HL-60 (cell line): ENCODE data around the gene MPC1.
A peak's percentile ranks its signal among the peaks of the same experiment; 100 is the strongest.
"Not testable (repeated sequence)": the region's sequence is repeated elsewhere in the genome, so short reads cannot be mapped to it uniquely, and the experiment has no call there.

Experiments used
- DNase-seq, 2 experiments: peaks; one replicate each; pipeline ENCODE4 v3.0.0-alpha.2; 2010 to 2020; ENCODE audit warnings: low read depth in 1 of 2, low spot score in 1 of 2
- H3K27ac ChIP-seq: fragments of 250-450 bp; sonication (Bioruptor Pico); replicated peaks from 2 replicates; pipeline ENCODE4 v1.5.1; 2020; ENCODE audit warnings: mild to moderate bottlenecking, moderate library complexity
- H3K27me3 ChIP-seq: fragments of 250-450 bp; sonication (Bioruptor Pico); 2 replicates; pipeline ENCODE4 v1.5.1; 2021; ENCODE audit warnings: mild to moderate bottlenecking, moderate library complexity; ENCODE audit not compliant: insufficient read depth, poor library complexity, severe bottlenecking
- H3K4me3 ChIP-seq: replicated peaks from 2 replicates; pipeline ENCODE4 v1.5.1; 2011; ENCODE audit warnings: mild to moderate bottlenecking, control low read depth, low read length; ENCODE audit not compliant: insufficient read depth
- GABPA ChIP-seq: IDR thresholded peaks from 2 replicates; pipeline ENCODE4 v1.6.1; 2012; ENCODE audit warnings: low read depth
- POLR2AphosphoS5 ChIP-seq: IDR thresholded peaks from 2 replicates; pipeline ENCODE4 v1.6.1; 2012; ENCODE audit warnings: low read depth
- SPI1 ChIP-seq: IDR thresholded peaks from 2 replicates; pipeline ENCODE4 v1.6.1; 2012; ENCODE audit warnings: low read depth, mild to moderate bottlenecking, borderline replicate concordance
- TF ChIP-seq, protein P1 (sequence below): IDR thresholded peaks from one replicate; pipeline ENCODE4 v1.5.1; 2011; ENCODE audit warnings: low read length, control low read depth, inconsistent platforms; ENCODE audit not compliant: insufficient read depth
- TF ChIP-seq, protein P2 (sequence below): IDR thresholded peaks from 2 replicates; pipeline ENCODE4 v1.6.1; 2012; ENCODE audit warnings: low read depth; ENCODE audit not compliant: insufficient replicate concordance

MPC1 gene

DNA sequence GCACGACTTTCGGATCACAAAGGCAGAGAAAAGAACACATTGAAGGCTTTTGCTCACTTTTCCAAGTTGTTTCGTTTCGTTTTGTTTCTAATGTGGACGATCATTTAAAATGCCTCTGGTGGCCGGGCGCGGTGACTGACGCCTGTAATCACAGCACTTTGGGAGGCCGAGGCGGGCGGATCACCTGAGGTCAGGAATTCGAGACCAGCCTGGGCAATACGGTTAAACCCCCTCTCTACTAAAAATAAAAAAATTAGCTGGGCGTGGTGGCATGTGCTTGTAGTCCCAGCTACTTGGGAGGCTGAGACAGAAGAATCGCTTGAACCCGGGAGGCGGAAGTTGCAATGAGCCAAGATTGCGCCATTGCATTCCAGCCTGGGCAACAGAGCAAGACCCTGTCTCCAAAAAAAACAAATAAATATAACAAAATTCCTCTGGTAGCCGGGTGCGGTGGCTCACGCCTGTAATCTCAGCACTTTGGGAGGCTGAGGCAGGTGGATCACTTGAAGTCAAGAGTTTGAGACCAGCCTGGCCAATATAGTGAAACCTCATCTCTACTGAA is 1.1 kb upstream of the MPC1 start:
- not testable (repeated sequence) for H3K27me3 ChIP-seq, DNase-seq
- peak overlapping the region; percentile 63 for H3K4me3 ChIP-seq
- H3K27ac ChIP-seq = peak overlapping the region; percentile 79

DNA sequence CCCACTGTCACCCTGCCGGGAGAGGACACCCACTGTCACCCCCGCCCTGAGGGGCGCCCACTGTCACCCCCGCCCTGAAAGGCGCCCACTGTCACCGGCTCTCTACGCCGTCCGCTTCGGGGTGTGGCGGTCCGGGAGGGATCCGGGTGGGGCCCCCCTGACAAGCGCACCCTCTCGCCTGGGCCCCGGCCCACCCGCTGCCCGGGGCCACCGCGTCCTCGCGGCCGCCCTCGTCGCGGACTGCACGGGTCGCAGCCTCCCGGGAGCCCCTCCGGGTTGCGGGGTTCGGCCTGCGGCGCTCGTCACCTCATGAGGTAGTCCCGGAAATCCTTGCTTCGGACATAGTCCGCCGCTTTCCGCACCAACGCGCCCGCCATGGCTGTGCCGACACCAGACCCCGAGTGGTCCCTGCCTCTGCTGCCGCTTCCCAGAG is 224 bp downstream of the MPC1 start:
- no peak for DNase-seq
- Histone ChIP-seq H3K4me3 (peak overlapping the region; percentile 95), H3K27ac (peak overlapping the region; percentile 76), H3K27me3 (no peaks in the 10 kb centered on the region)
- TF ChIP-seq, protein P1, sequence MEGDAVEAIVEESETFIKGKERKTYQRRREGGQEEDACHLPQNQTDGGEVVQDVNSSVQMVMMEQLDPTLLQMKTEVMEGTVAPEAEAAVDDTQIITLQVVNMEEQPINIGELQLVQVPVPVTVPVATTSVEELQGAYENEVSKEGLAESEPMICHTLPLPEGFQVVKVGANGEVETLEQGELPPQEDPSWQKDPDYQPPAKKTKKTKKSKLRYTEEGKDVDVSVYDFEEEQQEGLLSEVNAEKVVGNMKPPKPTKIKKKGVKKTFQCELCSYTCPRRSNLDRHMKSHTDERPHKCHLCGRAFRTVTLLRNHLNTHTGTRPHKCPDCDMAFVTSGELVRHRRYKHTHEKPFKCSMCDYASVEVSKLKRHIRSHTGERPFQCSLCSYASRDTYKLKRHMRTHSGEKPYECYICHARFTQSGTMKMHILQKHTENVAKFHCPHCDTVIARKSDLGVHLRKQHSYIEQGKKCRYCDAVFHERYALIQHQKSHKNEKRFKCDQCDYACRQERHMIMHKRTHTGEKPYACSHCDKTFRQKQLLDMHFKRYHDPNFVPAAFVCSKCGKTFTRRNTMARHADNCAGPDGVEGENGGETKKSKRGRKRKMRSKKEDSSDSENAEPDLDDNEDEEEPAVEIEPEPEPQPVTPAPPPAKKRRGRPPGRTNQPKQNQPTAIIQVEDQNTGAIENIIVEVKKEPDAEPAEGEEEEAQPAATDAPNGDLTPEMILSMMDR = no peak
- TF ChIP-seq, protein P2, sequence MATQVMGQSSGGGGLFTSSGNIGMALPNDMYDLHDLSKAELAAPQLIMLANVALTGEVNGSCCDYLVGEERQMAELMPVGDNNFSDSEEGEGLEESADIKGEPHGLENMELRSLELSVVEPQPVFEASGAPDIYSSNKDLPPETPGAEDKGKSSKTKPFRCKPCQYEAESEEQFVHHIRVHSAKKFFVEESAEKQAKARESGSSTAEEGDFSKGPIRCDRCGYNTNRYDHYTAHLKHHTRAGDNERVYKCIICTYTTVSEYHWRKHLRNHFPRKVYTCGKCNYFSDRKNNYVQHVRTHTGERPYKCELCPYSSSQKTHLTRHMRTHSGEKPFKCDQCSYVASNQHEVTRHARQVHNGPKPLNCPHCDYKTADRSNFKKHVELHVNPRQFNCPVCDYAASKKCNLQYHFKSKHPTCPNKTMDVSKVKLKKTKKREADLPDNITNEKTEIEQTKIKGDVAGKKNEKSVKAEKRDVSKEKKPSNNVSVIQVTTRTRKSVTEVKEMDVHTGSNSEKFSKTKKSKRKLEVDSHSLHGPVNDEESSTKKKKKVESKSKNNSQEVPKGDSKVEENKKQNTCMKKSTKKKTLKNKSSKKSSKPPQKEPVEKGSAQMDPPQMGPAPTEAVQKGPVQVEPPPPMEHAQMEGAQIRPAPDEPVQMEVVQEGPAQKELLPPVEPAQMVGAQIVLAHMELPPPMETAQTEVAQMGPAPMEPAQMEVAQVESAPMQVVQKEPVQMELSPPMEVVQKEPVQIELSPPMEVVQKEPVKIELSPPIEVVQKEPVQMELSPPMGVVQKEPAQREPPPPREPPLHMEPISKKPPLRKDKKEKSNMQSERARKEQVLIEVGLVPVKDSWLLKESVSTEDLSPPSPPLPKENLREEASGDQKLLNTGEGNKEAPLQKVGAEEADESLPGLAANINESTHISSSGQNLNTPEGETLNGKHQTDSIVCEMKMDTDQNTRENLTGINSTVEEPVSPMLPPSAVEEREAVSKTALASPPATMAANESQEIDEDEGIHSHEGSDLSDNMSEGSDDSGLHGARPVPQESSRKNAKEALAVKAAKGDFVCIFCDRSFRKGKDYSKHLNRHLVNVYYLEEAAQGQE = peak; percentile 25
- TF ChIP-seq POLR2AphosphoS5 (peak; percentile 27), GABPA (no peak), SPI1 (no peak)

DNA sequence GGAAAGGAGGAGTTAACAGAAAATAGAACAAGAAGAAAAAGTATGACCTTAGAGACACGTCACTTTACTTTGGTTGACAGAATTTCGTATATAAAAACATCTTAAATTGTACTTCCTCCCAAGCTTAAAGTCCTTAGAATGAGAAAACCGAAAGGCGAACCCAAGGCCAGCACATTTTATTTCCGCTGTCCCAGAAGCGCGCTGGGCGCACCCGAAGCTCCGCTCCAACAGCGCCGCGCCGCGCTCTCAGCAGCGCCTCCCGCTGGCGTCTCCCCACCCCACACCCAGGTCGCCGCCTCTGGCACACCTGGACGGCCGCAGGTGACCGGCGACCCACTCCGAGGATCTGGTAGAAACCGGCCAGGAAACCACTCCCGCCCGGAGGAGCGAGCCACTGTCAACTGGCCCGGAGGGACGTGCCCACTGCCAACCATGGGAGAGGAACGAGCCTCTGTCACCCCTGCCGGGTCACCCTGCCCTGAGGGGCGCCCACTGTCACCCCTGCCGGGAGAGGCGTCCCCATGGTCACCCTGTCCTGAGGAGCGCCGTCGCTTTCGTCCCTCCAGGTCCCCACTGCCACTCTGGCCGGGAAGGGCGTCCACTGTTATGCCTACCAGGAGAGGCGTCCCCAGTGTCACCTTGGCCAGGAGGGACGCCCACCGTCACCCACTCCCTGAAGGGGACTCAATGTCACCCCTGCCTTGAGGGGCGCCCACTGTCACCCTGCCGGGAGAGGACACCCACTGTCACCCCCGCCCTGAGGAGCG is 824 bp downstream of the MPC1 start:
- H3K4me3 ChIP-seq = peak overlapping the region; percentile 95
- DNase-seq = peak; percentile 32 to 76
- H3K27me3 ChIP-seq = no peaks in the 10 kb centered on the region
- peak overlapping the region; percentile 76 for H3K27ac ChIP-seq
- TF ChIP-seq SPI1 (peak; percentile 27; the same call in 1 of the 2 replicates), POLR2AphosphoS5 (peak; percentile 58), GABPA (no peak)
- TF ChIP-seq, protein P2 = no peak
- TF ChIP-seq, protein P1 = peak; percentile 75

DNA sequence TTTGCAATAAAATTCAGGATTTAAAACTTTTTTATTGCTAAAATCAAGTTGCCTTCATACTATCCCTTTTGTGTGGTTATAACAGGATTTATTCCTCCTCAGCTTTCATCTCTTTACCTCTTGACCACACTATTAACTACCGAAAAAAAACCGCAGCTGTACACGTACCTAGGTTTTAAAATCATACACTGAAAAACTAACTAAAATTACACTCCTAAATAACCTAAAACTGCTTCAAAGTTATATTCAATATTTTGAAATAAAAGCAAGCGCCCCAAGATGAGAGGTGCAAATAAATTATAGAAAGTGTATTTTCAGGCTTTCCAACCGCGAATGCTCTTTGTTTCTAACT is 1.4 kb downstream of the MPC1 start:
- DNase-seq = no peak
- TF ChIP-seq SPI1 (no peak), POLR2AphosphoS5 (no peak), GABPA (no peak)
- TF ChIP-seq, protein P2 = no peak
- TF ChIP-seq, protein P1 = no peak
- peak overlapping the region; percentile 95 for H3K4me3 ChIP-seq
- peak overlapping the region; percentile 76 for H3K27ac ChIP-seq
- H3K27me3 ChIP-seq = no peaks in the 10 kb centered on the region
